ENCODE data around the gene CACNG6. TPM values are rescaled to one million over a fixed set of nuclear protein-coding genes. Genes with fewer than 3 reads are reported as not detected.

The CACNG6 gene
- total and polyA plus RNA-seq, 2 donors (not counting 3 experiments of a cell fraction or from before 2014, with no cell fraction given) = 5.0 to 5.4 TPM

DNA sequence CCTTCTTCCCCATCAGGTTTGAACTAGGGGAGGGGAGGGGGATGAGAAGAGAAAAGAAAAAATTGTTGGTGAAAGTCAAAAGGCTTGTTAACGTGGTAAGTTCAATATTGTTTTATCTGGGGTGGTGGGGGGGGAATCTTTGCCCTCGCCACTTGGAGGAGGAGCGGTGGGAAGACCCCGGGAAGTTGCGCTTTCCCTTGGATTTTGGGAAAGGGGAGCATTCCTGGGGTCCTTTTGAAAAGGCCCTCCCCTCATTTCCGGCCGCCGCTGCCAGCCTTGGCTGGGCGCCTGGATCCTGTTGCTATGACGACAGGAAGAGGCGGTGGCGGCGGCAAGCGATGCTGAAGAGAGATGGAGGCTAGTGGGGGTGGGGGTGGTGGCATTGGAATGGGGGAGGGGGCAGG, 33.3 kb upstream of the CACNG6 start:
- POLR2A ChIA-PET = no interaction called here
- TF ChIP-seq JUN (IDR thresholded peaks at IDR 0.05; ENCODE audit: borderline replicate concordance, insufficient read depth, insufficient read length, low read depth) (no peak), EZH2 (IDR thresholded peaks at IDR 0.05; ENCODE audit: borderline replicate concordance, low read depth, low read length, severe bottlenecking) (peak; percentile 77)
- no peak overlapping the region for H3K27ac ChIP-seq (ENCODE audit: insufficient read depth, low read depth, low read length)
- CTCF ChIA-PET = no interaction called here
- H3K9me3 ChIP-seq (replicated peaks; ENCODE audit: control insufficient read depth, insufficient read depth, low read length) = no peaks in the 10 kb centered on the region
- intact Hi-C loops (cut with micrococcal nuclease) = no loop called here
- H3K36me3 ChIP-seq (ENCODE audit: control insufficient read depth in 2 of 2, extremely low read depth in 1 of 2, insufficient read depth in 2 of 2, low read length in 2 of 2) = no peaks in the 10 kb centered on the region
- no peak overlapping the region for H2AFZ ChIP-seq (ENCODE audit: low read depth, low read length)
- no peaks in the 10 kb centered on the region for H4K20me1 ChIP-seq (replicated peaks; ENCODE audit: control insufficient read depth, extremely low read depth, insufficient read depth, low read length)
- no TSS peak for BruUV-seq (replicated peaks)
- H3K9ac ChIP-seq (replicated peaks; ENCODE audit: extremely low read depth, insufficient read depth, low read length) = no peak overlapping the region
- dilution Hi-C loops (cut with MboI; ENCODE audit: extremely low pct_ligation_motif_present, low sequenced_read_pairs) = no loop called here
- no peaks in the 10 kb centered on the region for H3K9me1 ChIP-seq (replicated peaks; ENCODE audit: control insufficient read depth, extremely low read depth, insufficient read depth, low read length)
- H3K4me1 ChIP-seq (ENCODE audit: control insufficient read depth, extremely low read depth, insufficient read depth, low read length) = peaks cover 5% of the 10 kb centered on the region
- no peak overlapping the region for H3K4me3 ChIP-seq (replicated peaks in 1 of 3; ENCODE audit: insufficient read depth in 1 of 3, low read depth in 1 of 3, low read length in 3 of 3)
- DNase-seq (ENCODE audit: low read depth, low spot score) (no peak), FAIRE-seq (peak; percentile 59)
- peaks cover 44 to 51% of the 10 kb centered on the region in 2 experiments for H3K27me3 ChIP-seq (ENCODE audit: control insufficient read depth in 2 of 2, insufficient read depth in 2 of 2, low read length in 2 of 2)
- H3K79me2 ChIP-seq (ENCODE audit: control insufficient read depth, insufficient read depth, low read length) = no peaks in the 10 kb centered on the region
- H3K4me2 ChIP-seq (ENCODE audit: insufficient read depth, low read length) = no peak overlapping the region

DNA sequence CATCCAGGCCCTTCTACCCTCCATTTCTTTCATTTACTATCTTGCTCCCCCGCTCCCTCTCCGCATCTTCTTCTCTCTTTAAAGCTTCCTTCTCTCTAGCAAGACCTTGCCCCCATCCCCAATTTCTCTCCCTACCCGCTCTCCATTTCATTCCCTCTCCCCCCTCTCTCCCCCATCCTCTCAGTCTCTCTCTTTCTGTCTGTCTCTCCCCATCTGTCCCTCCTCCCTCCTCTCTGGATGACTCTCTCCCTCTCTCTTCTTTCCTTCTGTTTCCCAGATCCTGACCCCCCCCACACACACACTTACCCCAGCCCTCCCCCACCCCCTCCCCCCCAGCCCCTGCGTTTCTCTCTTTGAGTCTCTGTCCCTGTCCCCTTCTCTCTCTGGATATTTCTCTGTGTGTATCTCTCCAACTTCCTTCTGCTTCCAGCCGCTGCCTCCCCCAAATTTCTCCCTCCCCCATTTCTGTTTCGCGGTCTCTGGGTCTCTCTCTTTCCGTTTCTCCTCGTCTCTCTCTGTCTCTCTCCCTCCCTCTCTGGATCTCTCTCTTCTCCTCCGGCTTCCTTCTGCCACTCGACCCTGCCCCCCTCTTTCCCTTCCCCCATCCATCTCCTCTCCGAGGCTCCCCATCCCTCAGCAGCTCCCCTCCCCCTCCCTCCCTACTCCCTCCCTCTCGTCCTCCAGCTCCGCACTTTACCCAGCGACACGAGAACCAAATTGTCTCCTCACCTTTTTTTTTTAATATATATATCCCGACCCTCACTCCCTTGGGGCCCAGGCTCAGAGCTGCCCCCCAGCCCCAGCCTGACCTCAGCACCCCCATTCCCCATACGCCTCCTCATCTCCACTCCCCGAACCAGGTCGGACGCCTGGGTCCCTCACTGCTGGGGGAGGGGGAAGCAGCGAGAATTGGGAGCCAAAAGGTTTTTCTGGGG, 32.3 kb upstream of the CACNG6 start:
- TF ChIP-seq, protein P1, sequence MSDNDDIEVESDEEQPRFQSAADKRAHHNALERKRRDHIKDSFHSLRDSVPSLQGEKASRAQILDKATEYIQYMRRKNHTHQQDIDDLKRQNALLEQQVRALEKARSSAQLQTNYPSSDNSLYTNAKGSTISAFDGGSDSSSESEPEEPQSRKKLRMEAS (IDR thresholded peaks at IDR 0.05; ENCODE audit: insufficient read depth, insufficient read length) = no peak
- TF ChIP-seq MYC (IDR thresholded peaks at IDR 0.05; ENCODE audit: low read depth, low read length) = no peak
- TF ChIP-seq GATA2 (IDR thresholded peaks at IDR 0.05; ENCODE audit: insufficient read depth, insufficient read length, low read depth, low read length) = no peak
- TF ChIP-seq CTCF (IDR thresholded peaks at IDR 0.05; ENCODE audit: extremely low read depth in 1 of 2, insufficient read depth in 1 of 2, low read depth in 1 of 2, low read length in 2 of 2) = no peak
- TF ChIP-seq POLR2A (IDR thresholded peaks at IDR 0.05; ENCODE audit: low read depth, low read length) = no peak
- TF ChIP-seq EZH2 (IDR thresholded peaks at IDR 0.05; ENCODE audit: borderline replicate concordance, low read depth, low read length, severe bottlenecking) = no peak
- no peak for TF ChIP-seq JUN (IDR thresholded peaks at IDR 0.05; ENCODE audit: borderline replicate concordance, insufficient read depth, insufficient read length, low read depth)
- TF ChIP-seq FOS (IDR thresholded peaks at IDR 0.05; ENCODE audit: borderline replicate concordance, insufficient read depth, low read length) = no peak
- no peak for TF ChIP-seq POLR2AphosphoS5 (IDR thresholded peaks at IDR 0.05; ENCODE audit: insufficient read depth, low read depth, low read length)
- Histone ChIP-seq H3K9ac (replicated peaks; ENCODE audit: extremely low read depth, insufficient read depth, low read length) (no peak overlapping the region), H3K27me3 (ENCODE audit: control insufficient read depth in 2 of 2, insufficient read depth in 2 of 2, low read length in 2 of 2) (peaks cover 51 to 59% of the 10 kb centered on the region in 2 experiments), H3K9me1 (replicated peaks; ENCODE audit: control insufficient read depth, extremely low read depth, insufficient read depth, low read length) (no peaks in the 10 kb centered on the region), H3K4me2 (ENCODE audit: insufficient read depth, low read length) (no peak overlapping the region), H3K27ac (ENCODE audit: insufficient read depth, low read depth, low read length) (no peak overlapping the region), H3K4me3 (replicated peaks in 1 of 3; ENCODE audit: insufficient read depth in 1 of 3, low read depth in 1 of 3, low read length in 3 of 3) (no peak overlapping the region), H2AFZ (ENCODE audit: low read depth, low read length) (no peak overlapping the region), H3K79me2 (ENCODE audit: control insufficient read depth, insufficient read depth, low read length) (no peaks in the 10 kb centered on the region), H3K4me1 (ENCODE audit: control insufficient read depth, extremely low read depth, insufficient read depth, low read length) (peaks cover 5% of the 10 kb centered on the region), H4K20me1 (replicated peaks; ENCODE audit: control insufficient read depth, extremely low read depth, insufficient read depth, low read length) (no peaks in the 10 kb centered on the region), H3K9me3 (replicated peaks; ENCODE audit: control insufficient read depth, insufficient read depth, low read length) (no peaks in the 10 kb centered on the region), H3K36me3 (ENCODE audit: control insufficient read depth in 2 of 2, extremely low read depth in 1 of 2, insufficient read depth in 2 of 2, low read length in 2 of 2) (no peaks in the 10 kb centered on the region)
- intact Hi-C loops (cut with micrococcal nuclease) (no loop called here), dilution Hi-C loops (cut with MboI; ENCODE audit: extremely low pct_ligation_motif_present, low sequenced_read_pairs) (no loop called here)
- DNase-seq (ENCODE audit: low read depth, low spot score) (no peak), FAIRE-seq (no peak)
- ChIA-PET CTCF (no interaction called here), POLR2A (no interaction called here)
- no TSS peak for BruUV-seq (replicated peaks)

All from endothelial cell of umbilical vein (primary cell).